Coronary artery (tissue), 2 donors: Measurements from ENCODE around the gene ZNFX1.
A peak's percentile ranks its signal among the peaks of the same experiment; 100 is the strongest.

Experiments used
- DNase-seq: peaks from one replicate; pipeline ENCODE4 v3.0.0-alpha.2; 2017; ENCODE audit warnings: low spot score
- H3K27ac ChIP-seq, 2 donors: fragments of 200-600 bp; sonication (generic); one replicate each; pipeline ENCODE4 v1.5.1; 2016 to 2019
- H3K4me3 ChIP-seq: fragments of 200-600 bp; sonication (generic); 2 replicates; pipeline ENCODE4 v1.5.1; 2016; ENCODE audit warnings: mild to moderate bottlenecking, moderate library complexity
- CTCF ChIP-seq: fragments of 200-600 bp; sonication (generic); IDR thresholded peaks from one replicate; pipeline ENCODE4 v1.5.1; 2019; ENCODE audit warnings: antibody characterized with exemption

The ZNFX1 gene

DNA sequence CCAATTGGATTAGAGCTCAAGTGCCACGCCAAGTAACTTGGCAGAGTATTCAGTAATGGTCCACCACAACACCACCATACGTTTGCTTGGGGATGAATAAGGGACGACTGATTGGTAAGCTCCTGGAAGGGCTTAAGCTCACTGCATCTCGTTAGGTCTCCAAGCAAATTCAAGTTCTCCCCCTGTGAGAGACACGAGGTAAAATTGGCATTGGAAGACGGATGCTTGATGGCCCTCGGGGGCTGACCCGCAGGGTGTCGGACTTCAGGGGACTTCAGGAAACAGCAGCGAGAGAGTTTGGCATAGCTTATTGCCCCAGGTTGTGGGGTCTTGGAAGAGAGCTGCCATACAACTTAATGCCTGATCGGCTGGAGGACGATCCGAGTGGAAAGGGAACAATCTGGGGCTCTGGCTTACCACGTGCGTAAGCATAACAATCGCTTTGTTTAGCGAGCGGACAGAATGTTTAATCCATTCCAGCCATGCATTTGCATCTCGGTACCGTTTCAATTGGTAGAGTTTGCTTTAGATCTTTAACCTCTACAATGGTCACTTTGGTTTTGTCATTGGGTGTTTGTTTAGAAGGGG is 4.8 kb upstream of the ZNFX1 start:
- H3K27ac ChIP-seq, result no peak overlapping the region
- no peak for DNase-seq
- peak overlapping the region; percentile 95 for H3K4me3 ChIP-seq
- TF ChIP-seq CTCF, result no peak

DNA sequence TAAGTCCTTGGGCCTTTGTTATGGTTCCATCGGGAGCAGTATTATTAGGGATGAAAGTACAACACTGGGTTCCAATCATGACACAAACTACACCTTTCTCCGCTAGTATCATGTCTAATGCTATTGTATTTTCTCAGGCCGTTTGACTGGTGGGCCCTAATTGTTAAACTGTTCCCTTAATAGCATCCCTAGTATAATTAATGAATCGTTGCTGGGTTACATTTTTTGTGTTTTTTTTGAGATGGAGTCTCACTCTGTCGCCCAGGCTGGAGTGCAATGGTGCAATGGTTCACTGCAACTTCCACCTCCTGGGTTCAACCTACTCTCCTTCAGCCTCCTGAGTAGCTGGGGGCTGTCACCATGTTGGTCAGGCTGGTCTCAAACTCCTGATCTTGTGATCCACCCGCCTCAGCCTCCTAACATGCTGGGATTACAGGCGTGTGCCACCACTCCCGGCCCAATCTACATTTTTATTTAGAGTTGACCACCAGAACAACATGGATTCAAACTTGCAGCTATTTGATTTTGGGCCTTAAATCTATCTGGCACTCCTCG is 4.1 kb upstream of the ZNFX1 start:
- TF ChIP-seq CTCF, result no peak
- H3K4me3 ChIP-seq, result peak overlapping the region; percentile 95
- DNase-seq, result no peak
- no peak overlapping the region for H3K27ac ChIP-seq

DNA sequence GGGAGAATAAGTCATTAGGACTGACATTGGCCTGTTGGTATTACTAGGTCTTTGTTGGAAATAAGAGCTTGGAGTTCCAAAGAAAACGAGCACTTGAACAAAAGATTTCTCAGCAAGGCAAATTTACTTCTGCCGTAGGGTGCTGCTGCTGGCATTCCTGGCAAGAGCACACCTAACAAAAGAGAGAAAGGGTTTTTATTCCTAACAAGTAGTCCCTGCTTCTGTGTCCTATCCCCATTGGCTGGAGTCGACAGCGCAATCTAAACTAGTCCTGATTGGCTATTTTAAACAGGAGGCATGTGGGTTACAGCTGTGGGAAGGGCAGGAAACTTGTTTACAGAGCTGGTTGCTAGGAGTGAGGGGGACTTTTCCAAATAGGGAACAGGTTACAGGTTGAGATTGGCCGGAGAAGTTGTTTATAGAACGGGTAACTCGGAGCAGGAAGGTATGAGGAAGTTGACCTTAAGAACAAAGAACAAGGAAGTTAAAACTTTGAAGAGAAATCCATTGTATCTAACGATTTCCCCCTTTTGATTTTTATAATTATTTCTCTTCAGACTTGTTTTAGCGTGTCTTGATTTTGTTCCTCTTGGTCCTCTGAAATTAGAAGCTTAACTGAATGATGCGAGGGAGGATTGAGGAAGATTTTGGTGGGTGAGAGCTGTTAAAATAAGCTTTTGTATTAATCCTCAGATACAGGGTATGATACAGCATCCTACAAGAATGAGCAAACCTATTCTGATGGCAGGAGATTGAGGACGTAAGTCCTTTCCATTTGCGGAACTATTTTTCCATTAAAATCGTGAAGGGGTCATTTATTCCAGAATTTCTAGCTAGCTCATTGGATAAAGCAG is 3.4 kb upstream of the ZNFX1 start:
- no peak for DNase-seq
- Histone ChIP-seq H3K4me3 (peak overlapping the region; percentile 95), H3K27ac (no peak overlapping the region)
- no peak for TF ChIP-seq CTCF

- DNase-seq, result no peak
- Histone ChIP-seq H3K4me3 (peak overlapping the region; percentile 95), H3K27ac (no peak overlapping the region)
- no peak for TF ChIP-seq CTCF
Observed at GRCh38 chr20:49280463-49281058, 2.7 kb upstream of the ZNFX1 start.

- TF ChIP-seq CTCF, result no peak
- DNase-seq, result no peak
- H3K27ac ChIP-seq, result peak overlapping the region in 1 of 2 donors; percentile 4
- H3K4me3 ChIP-seq, result peak overlapping the region; percentile 95
Observed at GRCh38 chr20:49279677-49280462, 2.0 kb upstream of the ZNFX1 start.

DNA sequence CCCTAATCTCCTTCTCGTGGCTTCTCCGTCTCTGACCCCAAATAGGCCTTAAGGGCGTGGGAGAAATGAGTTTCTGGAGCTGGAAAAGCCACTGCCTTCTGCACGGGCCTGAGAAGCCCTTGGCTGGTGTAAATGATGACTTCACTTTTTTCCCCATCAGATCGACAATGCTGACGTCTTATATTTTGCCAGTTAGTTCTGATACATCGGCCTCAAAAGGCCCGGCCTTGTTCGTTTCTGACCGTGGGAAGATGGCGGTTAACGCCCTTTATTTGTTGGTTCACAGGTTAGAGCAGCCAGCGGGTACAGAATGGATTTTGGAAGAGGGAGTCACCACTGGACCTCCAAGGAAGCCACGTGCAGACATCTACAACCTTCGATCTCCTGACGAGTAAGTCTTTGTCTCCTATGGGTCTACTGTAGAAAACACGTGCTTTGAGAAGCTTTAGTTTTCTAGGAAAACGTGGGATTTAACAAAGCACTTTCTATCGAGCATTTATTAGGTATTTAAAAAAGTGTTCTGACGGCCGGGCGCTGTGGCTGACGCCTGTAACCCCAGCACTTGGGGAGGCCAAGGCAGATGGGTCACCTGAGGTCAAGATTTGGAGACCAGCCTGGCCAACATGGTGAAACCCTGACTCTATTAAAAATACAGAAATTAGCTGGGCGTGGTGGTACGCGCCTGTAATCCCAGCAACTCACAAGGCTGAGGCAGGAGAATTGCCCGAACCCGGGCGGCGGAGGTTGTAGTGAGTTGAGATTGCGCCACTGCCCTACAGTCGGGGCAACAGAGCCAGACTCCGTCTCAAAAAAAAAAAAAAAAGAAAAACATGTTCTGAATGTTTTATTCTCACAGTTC is 1.2 kb upstream of the ZNFX1 start:
- peak overlapping the region; percentile 96 to 99 for H3K27ac ChIP-seq
- H3K4me3 ChIP-seq, result peak overlapping the region; percentile 95
- no peak for TF ChIP-seq CTCF
- no peak for DNase-seq
